T-helper 1 cell treated with Interleukin-12 subunit alpha and Interleukin-12 subunit beta and Interleukin-4 antibody, amounts not matched to agents 30 μg/mL and 1 μg/mL, for 36 hours (primary cell): ENCODE data around the gene HNRNPM.

Source experiments
- H3K27ac Mint-ChIP-seq: one replicate; pipeline ENCODE4 v1.8.0; 2021; ENCODE audit warnings: mild to moderate bottlenecking, mixed read lengths
- H3K27me3 Mint-ChIP-seq: one replicate; pipeline ENCODE4 v1.8.0; 2021; ENCODE audit warnings: low read depth, mixed read lengths
- H3K36me3 Mint-ChIP-seq: one replicate; pipeline ENCODE4 v1.8.0; 2021; ENCODE audit warnings: low read depth, mixed read lengths
- H3K4me1 Mint-ChIP-seq: one replicate; pipeline ENCODE4 v1.8.0; 2021; ENCODE audit warnings: low read depth, mixed read lengths
- H3K4me3 Mint-ChIP-seq: one replicate; pipeline ENCODE4 v1.8.0; 2021; ENCODE audit warnings: mild to moderate bottlenecking, moderate library complexity, mixed read lengths
- H3K9me3 Mint-ChIP-seq: one replicate; pipeline ENCODE4 v1.8.0; 2021; ENCODE audit warnings: mixed read lengths

The HNRNPM gene

DNA sequence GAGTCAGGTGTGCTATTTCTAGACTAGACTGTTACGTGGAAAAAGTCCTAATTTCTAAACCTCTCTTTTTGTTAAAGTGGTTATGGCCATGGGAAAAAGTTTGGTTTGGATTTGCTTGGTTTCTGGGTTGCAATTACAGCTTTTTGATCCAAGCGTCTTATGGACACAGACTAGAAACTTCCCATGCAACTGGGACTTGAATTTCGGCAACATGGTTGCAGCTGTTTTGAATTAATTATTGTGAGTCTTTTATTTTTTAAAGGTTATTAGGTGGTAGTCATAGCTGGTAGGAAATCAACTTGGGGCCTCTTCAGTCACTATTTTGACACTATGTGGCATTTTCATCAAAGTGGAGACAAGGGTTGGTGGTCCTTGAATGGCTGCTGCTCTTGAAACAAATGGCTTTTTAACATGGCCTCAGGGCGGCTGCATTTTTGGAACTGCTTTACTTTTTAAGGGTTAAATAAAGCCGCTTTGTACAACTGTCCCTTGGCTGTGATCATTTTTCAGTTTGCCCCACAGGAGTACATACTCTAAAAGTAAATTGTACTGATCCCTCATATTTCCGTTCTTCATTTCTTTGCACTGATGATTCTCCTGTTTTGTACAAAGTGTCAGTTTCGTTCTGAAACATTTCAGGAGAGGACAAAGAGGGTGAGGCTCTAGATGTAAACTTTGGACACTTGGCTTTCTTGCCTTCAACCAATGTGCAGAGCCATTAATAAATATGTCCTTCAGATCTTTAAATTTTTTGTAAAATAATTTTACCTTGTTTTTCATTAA is 15.9 kb downstream of the HNRNPM start:
- Mint-ChIP-seq H3K27ac (no peak overlapping the region), H3K27me3 (no peaks in the 10 kb centered on the region), H3K4me3 (no peak overlapping the region), H3K4me1 (peaks cover 37% of the 10 kb centered on the region), H3K36me3 (peaks cover 33% of the 10 kb centered on the region), H3K9me3 (no peaks in the 10 kb centered on the region)

DNA sequence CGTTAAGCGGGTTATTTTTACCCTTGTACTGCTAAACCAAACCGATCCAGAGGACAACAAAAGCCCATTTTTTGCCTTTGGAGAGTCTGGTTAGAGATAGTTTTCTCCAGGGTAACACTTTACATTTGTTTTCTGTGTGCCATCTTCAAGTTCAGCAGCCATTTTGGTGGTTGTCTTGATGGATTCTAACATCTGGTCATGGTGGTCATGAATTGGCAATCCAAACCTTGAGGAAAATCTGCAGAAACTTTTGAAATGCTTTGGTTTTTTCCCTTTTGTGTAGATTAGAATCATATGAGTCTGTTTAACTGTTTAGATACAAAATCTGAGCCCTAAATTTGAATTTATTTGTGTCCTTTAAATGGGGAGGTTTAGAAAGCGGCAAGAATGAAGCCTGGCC is 16.6 kb downstream of the HNRNPM start:
- Mint-ChIP-seq H3K27me3 (no peaks in the 10 kb centered on the region), H3K4me1 (peaks cover 34% of the 10 kb centered on the region), H3K27ac (no peak overlapping the region), H3K36me3 (peaks cover 36% of the 10 kb centered on the region), H3K9me3 (no peaks in the 10 kb centered on the region), H3K4me3 (no peak overlapping the region)

DNA sequence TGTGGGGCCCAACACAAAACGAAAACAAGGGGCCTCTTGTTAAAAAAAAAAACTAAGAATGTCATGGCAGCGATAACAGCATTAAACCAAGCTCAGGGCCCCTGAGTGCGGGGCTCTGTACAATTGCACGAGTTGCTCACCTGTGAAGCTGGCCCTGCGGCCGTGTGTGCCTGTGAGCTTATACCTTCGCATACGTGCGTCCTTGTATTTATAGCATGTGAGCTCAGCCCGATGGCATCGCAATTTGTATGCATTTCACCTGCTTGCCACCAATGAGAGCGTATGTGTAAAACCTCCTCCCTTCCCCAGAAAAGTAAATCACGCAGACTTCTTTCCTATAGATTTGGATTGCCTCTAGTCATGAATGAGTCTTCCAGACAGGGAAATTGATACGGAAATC is 17.1 kb downstream of the HNRNPM start:
- peaks cover 29% of the 10 kb centered on the region for H3K4me1 Mint-ChIP-seq
- H3K27ac Mint-ChIP-seq, result no peak overlapping the region
- no peaks in the 10 kb centered on the region for H3K9me3 Mint-ChIP-seq
- peaks cover 34% of the 10 kb centered on the region for H3K36me3 Mint-ChIP-seq
- no peaks in the 10 kb centered on the region for H3K27me3 Mint-ChIP-seq
- H3K4me3 Mint-ChIP-seq, result no peak overlapping the region

DNA sequence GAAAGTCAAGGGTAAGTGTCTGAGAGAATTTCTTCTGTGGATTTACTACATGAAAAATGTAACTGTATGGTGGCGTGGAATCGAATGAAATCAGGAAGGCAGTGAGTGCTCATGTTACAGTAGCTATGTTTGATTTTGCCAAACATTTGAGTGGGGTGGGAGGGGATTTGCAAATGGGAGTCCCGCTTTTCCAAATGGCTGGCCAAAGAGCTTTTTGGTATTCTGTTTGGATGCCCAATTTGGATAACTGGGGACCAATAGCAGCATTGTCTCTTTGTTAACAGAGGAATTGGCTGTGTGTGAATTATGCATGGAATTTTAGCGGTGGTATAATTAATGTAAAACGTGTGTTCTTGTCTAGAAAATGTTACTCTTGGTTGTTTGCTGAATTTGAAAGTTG is 17.8 kb downstream of the HNRNPM start:
- Mint-ChIP-seq H3K36me3 (peaks cover 41% of the 10 kb centered on the region), H3K4me3 (no peak overlapping the region), H3K27me3 (no peaks in the 10 kb centered on the region), H3K9me3 (no peaks in the 10 kb centered on the region), H3K27ac (no peak overlapping the region), H3K4me1 (peaks cover 30% of the 10 kb centered on the region)

DNA sequence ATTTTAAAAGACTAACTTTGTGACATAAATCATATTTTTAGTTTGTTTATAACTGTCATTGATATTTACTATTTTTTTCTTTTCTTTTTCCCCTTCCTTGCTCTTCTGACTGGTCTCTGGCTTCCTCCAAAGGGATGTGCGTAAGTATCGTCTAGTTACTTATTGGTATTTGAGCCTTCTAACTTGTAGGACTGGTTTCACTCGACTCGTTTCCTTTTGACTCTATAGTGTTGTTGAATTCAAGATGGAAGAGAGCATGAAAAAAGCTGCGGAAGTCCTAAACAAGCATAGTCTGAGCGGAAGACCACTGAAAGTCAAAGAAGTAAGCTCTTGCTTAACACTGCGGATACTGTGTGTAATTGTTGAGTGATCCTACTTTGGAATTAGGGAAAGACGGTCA is 18.6 kb downstream of the HNRNPM start:
- no peaks in the 10 kb centered on the region for H3K27me3 Mint-ChIP-seq
- H3K4me3 Mint-ChIP-seq, result no peak overlapping the region
- H3K9me3 Mint-ChIP-seq, result no peaks in the 10 kb centered on the region
- H3K4me1 Mint-ChIP-seq, result peaks cover 29% of the 10 kb centered on the region
- peaks cover 42% of the 10 kb centered on the region for H3K36me3 Mint-ChIP-seq
- no peak overlapping the region for H3K27ac Mint-ChIP-seq

DNA sequence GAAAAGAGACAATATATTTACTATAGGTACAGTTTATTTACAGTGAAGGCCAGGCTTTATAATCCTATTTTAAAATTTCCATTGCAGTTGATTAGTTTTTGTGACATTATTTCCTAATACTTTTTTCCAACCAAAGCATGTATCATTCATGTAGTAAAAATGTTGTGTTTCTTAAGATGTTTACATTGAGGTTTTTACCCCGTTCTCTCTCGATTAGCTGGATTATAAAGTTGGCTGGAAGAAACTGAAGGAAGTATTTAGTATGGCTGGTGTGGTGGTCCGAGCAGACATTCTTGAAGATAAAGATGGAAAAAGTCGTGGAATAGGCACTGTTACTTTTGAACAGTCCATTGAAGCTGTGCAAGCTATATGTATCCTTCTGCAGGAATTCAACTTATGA is 21.2 kb downstream of the HNRNPM start:
- Mint-ChIP-seq H3K36me3 (peaks cover 61% of the 10 kb centered on the region), H3K9me3 (no peaks in the 10 kb centered on the region), H3K27ac (no peak overlapping the region), H3K4me3 (no peak overlapping the region), H3K4me1 (peaks cover 31% of the 10 kb centered on the region), H3K27me3 (no peaks in the 10 kb centered on the region)

DNA sequence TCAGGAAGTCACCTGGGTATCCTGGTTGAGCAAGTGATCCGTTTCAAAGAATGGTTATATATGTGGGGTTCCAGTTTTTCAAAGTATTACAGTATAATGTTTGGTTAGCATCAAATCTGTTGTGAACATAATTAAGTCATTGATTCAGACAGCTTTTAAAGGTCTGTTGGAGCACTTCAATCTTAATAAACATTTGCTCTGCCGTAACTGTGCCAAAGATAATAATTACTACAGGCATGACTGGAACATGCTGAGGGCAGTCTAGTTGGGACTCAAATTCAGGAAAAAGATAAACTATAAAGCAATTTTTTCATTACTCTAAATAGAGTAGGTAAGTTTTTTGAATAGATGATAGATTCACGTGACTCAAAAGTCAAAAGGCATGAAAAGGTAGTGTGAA is 23.3 kb downstream of the HNRNPM start:
- no peak overlapping the region for H3K27ac Mint-ChIP-seq
- H3K27me3 Mint-ChIP-seq, result no peaks in the 10 kb centered on the region
- H3K9me3 Mint-ChIP-seq, result no peaks in the 10 kb centered on the region
- H3K4me3 Mint-ChIP-seq, result no peak overlapping the region
- H3K4me1 Mint-ChIP-seq, result peaks cover 35% of the 10 kb centered on the region
- peaks cover 63% of the 10 kb centered on the region for H3K36me3 Mint-ChIP-seq

DNA sequence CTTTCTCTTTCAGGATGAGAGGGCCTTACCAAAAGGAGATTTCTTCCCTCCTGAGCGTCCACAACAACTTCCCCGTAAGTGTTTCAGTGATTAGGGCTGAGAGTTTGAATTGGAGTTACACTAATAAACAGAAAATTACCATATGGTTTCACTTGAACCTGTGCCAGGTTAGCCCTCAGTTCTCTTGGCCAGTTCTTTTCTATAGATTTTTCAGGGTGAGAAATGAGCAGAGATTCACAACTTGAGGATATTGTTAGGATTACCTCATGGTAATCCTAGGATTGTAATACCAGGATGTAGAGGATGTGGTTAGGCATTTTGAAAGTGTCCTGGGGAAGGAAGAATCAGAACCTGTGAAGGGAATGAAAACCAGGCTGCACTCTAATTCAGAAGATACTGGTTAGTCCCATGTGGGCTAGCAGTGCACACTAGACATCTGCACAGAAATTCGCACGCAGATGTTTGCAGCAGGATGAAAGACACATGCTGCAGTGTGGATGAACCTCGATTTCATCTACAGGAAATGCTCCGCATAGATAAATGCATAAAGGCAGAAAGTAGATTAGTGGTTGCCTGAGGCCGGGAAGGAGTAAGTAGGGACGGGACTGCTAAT is 24.1 kb downstream of the HNRNPM start:
- Mint-ChIP-seq H3K27me3 (no peaks in the 10 kb centered on the region), H3K4me1 (peaks cover 38% of the 10 kb centered on the region), H3K9me3 (no peaks in the 10 kb centered on the region), H3K4me3 (no peak overlapping the region), H3K36me3 (peaks cover 64% of the 10 kb centered on the region), H3K27ac (no peak overlapping the region)

DNA sequence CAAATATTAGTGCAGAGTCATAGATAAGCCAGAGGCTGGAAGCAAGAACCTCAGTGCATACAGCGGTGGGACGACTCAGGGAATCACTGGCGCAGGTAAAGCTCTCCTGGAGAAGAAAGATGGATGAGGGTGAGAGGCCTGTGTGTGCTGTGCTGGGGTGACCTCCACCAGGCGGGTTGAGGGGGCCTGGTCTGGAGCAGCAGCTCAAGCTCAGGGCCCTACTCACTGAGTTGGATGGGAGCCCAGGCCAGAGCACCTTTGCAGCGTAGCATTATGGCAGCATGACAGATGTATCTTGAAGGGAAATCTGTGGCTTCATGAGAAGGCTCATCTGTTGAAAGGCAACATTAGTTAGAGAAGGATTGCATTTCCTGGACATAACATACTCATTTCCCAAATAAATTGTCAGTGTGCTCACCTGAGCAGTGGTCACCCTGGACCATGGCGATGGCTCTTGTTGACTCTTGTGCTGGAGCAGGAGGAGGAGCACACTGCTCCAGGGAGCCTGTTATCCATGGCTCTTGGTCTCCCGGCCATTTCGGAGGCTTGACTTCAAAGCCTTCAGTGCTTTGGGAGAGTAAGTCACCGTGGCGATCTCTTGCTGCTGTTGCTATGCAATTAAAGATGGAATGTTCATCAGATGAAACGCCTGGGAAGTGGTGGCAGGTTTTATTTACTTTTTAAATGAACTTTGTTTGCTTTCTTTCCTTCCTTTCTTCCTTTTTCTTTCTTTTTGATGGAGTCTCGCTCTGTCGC is 25.0 kb downstream of the HNRNPM start:
- H3K4me3 Mint-ChIP-seq, result no peak overlapping the region
- H3K9me3 Mint-ChIP-seq, result no peaks in the 10 kb centered on the region
- no peaks in the 10 kb centered on the region for H3K27me3 Mint-ChIP-seq
- H3K4me1 Mint-ChIP-seq, result peaks cover 41% of the 10 kb centered on the region
- peak overlapping the region; percentile 13 for H3K27ac Mint-ChIP-seq
- peaks cover 67% of the 10 kb centered on the region for H3K36me3 Mint-ChIP-seq

DNA sequence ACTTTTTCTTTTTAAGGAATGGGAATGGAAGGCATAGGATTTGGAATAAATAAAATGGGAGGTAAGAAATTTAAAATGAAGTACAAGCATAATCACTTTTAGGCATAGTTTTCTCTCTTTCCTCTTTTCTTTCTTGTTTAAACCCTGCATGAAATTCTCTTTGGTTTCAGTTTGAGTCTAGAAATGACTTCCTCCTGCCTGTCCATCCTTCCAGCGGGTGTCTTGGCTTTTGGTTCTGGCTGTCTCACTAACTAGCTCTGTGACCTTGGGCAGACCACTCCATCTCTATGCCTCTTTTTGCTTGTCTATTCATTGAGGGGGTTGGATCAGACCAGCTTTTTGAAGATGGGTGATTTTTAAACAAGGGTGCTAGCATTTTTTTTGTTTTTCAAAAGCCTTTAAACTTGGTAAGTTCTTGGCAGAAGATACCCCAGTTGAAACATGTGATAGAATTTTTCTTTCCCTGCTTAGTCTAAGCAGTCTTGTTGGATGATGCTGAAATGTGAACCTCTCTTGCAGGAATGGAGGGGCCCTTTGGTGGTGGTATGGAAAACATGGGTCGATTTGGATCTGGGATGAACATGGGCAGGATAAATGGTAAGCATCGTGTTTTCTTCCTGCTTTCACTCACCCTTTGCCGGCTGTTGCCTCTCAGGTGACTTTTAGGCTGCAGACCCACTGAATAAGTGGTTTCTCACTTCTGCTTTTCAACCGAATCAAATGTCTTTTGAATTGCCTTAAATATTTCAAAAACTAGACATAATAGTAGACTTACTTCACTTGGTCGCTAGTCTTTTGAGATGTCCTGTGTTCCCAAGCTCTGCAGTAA is 29.1 kb downstream of the HNRNPM start:
- H3K36me3 Mint-ChIP-seq, result peaks cover 57% of the 10 kb centered on the region

DNA sequence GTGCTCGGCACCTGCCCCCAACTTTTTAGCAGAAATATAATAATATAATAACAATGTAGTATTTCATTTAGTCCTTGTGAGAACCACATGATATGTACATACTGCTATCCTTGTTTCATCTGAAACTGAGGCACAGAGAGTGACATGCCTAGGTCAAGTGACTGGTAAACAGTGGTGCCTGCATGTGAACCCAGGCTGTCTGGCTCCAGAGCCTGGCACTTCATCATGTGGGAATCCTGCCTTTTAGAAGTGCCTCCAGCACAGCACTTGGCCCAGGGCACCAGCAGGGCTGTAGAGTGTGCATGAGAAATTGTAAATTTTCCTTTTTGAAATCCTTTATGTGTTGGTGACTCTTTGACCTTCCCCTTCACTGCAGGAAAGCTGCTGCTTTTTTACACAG is 30.2 kb downstream of the HNRNPM start:
- Mint-ChIP-seq H3K4me3 (no peak overlapping the region), H3K36me3 (peaks cover 45% of the 10 kb centered on the region), H3K27me3 (no peaks in the 10 kb centered on the region), H3K9me3 (no peaks in the 10 kb centered on the region), H3K4me1 (peaks cover 37% of the 10 kb centered on the region), H3K27ac (no peak overlapping the region)

More for the DNA sequence above, 29.1 kb downstream of the HNRNPM start:
- Mint-ChIP-seq H3K27me3 (no peaks in the 10 kb centered on the region), H3K9me3 (no peaks in the 10 kb centered on the region), H3K4me1 (peaks cover 38% of the 10 kb centered on the region), H3K4me3 (no peak overlapping the region), H3K27ac (peak overlapping the region; percentile 79)

DNA sequence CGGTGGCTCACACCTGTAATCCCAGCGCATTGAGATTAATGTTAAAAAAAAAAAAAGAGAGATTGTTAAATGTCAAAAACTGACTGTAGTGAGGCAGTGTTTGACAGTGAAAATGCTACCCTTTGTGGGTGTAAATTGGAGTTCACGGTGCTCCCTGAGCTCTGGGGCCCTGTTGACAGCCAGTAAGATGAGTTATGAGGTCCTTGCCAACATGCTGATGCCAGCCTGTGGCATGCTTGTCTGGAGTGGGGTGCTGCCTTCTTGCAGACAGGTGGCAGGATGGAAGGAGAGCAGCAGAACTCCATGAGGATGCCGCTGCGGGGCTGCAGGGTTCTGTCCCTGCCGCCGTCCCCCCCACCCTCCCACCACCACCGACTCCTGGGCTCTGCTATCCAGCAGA is 31.7 kb downstream of the HNRNPM start:
- no peak overlapping the region for H3K4me3 Mint-ChIP-seq
- H3K27ac Mint-ChIP-seq, result no peak overlapping the region
- peaks cover 42% of the 10 kb centered on the region for H3K4me1 Mint-ChIP-seq
- H3K36me3 Mint-ChIP-seq, result peaks cover 43% of the 10 kb centered on the region
- no peaks in the 10 kb centered on the region for H3K27me3 Mint-ChIP-seq
- no peaks in the 10 kb centered on the region for H3K9me3 Mint-ChIP-seq

DNA sequence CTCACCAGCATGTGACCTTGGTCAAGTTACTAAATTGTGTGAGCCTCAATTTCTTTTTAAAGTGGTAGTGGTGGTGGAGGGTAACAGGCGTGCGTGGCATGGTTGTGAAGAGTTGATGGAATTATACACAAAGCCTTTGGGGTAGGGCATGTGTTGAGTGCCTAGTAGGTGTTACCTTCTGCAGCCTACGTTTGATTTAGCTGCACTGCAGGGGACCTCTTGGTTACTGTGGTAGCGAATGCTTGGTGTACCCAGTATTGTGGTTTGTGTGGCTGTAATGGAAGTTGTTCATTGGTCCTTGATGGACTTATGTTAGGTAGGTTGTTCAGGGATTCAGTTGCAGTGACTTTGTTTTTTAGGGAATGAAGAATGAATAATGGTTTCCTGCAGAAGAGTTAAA is 33.1 kb downstream of the HNRNPM start:
- Mint-ChIP-seq H3K4me3 (peak overlapping the region; percentile 6), H3K27me3 (no peaks in the 10 kb centered on the region), H3K4me1 (peaks cover 42% of the 10 kb centered on the region), H3K36me3 (peaks cover 50% of the 10 kb centered on the region), H3K9me3 (no peaks in the 10 kb centered on the region), H3K27ac (peak overlapping the region; percentile 72)

DNA sequence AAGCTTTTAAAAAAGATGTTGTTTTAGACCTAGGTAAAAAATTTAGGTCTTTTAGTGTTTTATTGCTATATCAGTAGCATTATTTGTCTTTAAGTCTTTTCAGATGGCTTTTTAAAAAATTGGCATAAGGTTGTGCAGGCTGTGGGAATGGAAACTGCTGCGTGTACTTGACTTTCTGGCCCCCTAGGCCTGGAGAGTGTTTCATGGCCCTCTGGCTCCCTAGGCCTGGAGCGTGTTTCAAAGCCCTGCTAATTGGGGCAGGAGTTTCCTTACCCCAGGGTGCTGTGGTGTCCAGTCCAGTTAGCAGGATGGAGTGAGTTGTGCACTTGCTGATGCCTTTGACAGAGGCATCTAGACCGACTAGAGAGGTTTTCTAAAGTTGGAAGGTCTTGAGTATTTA is 33.8 kb downstream of the HNRNPM start:
- peaks cover 47% of the 10 kb centered on the region for H3K36me3 Mint-ChIP-seq
- H3K4me1 Mint-ChIP-seq, result peaks cover 41% of the 10 kb centered on the region
- no peak overlapping the region for H3K4me3 Mint-ChIP-seq
- H3K9me3 Mint-ChIP-seq, result no peaks in the 10 kb centered on the region
- H3K27ac Mint-ChIP-seq, result peak overlapping the region; percentile 65
- H3K27me3 Mint-ChIP-seq, result no peaks in the 10 kb centered on the region
